GM21381 (cell line): ENCODE results near the gene IVNS1ABP.

Source experiments
- ATAC-seq: cut with Tn5 transposase; IDR thresholded peaks from one replicate; pipeline ENCODE4 v1.9.1; 2021; ENCODE audit warnings: mild to moderate bottlenecking, moderate library complexity; ENCODE audit not compliant: unreplicated experiment

Gene IVNS1ABP

DNA sequence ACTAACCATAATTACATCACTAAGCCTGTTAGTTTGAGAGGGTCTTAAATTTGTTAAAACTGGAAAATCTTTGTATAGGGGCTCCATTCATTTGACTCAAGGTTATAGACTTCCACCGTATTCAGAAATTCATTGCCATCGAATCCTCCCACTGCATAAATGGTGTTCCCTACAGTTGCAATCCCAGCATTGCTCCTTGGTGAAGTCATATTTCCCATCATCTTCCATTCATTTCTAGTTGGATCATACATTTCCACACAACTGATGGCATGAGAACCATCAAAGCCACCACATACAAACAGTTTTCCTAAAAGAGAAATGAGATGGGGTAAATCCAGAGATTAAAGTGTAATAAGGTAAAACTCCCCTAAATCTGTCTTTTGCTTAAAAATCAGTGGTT, 19.1 kb downstream of the IVNS1ABP start:
- ATAC-seq, result no peak

- no peak for ATAC-seq
Measured at GRCh38 chr1:185295091-185295490, 22.0 kb downstream of the IVNS1ABP start.

DNA sequence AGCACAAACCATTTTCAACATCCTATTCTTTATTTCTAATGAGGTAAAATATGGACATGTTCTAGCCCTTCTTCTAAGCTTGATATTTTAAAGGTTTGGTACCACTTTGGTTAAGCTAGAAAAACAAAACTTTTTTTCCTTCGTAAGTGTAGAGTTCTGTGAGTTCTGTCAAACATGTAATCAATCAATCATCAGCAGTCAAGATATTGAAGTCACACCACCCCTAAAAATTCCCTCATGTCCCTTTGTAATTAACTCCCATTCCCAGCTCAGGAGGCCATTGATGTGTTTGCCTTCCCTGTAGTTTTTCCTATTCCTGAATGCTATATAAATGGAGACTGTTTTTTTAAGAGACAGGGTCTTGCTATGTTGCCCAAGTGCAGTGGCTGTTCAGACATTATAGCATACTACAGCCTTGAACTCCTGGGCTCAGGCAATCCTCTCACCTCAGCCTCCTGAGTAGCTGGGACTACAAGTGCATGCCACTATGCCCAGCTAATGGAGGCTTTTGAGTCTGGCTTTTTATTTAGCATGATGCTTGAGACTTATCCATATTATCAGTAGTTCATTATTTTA, 23.0 kb downstream of the IVNS1ABP start:
- no peak for ATAC-seq

DNA sequence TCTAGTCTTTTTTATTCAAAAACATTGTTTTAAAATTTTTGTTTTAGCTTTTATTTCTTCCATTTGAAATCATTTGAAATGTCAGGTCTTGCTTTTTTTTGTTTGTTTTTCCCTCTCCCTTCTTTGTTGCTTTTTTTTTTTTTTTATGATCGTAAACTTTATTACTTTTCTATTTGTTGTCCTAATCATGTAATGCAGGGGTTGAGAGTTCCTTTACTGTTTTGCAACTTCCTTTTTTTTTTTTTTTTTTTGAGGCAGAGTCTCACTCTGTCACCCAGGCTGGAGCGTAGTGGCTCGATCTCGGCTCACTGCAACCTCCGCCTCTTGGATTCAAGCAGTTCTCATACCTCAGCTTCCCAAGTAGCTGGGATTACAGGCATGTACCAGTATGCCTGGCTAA, 24.8 kb downstream of the IVNS1ABP start:
- ATAC-seq, result no peak

DNA sequence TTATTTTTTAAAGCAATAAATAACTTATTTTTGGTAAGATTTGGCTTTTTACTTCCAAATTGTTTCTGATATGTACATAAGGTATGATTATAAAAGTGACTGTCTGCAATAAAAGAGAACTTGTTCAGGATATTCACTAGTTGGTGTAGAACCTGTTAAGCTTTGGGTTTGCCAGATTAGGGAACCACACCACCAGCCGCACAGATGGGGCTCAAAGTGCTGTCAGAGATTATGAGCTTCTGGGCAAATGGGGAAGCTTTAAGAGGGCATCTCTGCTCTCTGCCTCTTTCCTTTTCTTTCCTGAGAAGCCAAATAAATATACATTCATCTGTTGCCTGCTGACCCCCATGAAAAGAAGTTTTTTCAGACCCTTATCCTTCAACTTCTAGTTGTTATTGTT, 25.4 kb downstream of the IVNS1ABP start:
- no peak for ATAC-seq

- no peak for ATAC-seq
Measured at GRCh38 chr1:185291159-185291558, 25.9 kb downstream of the IVNS1ABP start.

GRCh38 chr1:185289880-185290279, 27.2 kb downstream of the IVNS1ABP start:
- no peak for ATAC-seq

DNA sequence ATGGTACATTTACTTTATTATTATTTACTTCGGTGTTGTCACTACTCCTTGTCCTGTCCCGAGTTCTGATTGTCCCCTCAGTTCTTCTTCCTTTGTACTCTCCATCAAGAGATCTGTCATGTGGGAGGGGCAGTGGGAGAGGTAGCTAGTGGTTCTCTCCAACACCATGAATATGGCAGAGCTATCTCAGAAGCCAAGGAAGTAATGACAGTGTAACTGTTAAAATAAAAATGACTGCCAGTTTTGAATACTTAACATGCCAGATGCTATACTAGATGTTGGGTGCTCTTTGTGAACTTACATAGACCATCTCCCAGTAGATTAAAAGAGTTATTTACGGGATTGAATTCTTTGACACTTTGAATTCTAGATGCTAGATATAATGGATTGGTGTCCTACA, 28.6 kb downstream of the IVNS1ABP start:
- no peak for ATAC-seq

- ATAC-seq, result no peak
Measured at GRCh38 chr1:185287451-185287850, 29.6 kb downstream of the IVNS1ABP start.

DNA sequence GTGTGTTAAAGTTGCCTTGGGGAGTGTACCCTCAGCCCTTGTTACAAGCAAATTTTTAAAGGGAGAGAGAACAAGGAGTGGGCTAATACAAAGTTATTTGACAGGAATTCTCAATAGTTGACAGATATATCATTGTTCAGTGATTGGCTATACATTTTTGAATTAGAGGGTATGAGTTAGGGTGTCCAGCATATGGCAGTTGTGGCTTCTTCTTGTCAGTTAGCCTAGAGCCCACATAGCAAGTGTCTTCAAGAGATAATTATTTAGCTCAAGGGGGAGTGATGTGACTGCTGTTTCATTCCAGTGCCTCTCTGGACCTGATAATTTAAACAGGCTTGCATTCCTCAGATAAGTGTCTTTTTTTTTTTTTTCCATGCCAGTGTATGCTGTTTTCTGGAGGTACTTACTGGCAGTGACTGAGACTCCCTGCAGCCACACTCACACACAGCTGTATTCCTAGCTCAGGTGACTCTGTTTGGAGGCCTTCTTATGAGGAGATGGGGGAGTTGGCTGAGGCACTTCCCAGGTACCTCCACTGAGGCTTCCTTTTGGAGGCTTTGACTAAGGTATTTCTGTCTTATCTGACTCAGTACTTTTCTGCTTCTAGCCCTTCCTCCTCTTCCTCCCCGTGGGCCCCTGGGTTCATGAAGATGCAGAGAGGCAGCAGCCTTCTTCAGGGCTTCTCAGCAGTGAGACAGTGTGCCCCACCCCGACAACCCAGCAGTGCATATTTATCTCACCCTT, 32.3 kb downstream of the IVNS1ABP start:
- no peak for ATAC-seq

GRCh38 chr1:185284116-185284515, 32.9 kb downstream of the IVNS1ABP start:
- no peak for ATAC-seq

- peak; percentile 88 for ATAC-seq
Measured at GRCh38 chr1:185281245-185281644, 35.8 kb downstream of the IVNS1ABP start.

DNA sequence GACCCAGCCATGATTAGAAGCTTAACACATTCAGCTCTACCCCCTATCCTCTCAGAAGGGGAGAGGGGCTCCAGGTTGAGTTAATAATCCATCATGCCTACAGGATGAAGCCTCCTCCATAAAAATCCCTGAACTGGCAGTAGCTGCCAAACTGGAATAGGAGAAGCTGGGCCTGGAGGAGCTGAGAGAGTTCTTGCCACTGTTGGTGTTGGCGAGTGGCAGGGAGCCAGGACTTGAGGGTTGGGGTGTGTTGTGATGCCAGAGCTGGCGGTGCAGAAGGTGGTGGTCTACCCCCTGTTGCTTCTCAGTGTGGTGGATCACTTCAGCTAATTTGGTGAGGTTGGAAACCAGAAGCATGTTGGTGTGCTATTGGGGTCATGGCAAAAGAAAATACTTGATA, 36.5 kb downstream of the IVNS1ABP start:
- no peak for ATAC-seq

- ATAC-seq, result no peak
Measured at GRCh38 chr1:185279571-185279970, 37.5 kb downstream of the IVNS1ABP start.

GRCh38 chr1:185271921-185272320, 45.1 kb downstream of the IVNS1ABP start:
- no peak for ATAC-seq

GRCh38 chr1:185268352-185268751, 48.7 kb downstream of the IVNS1ABP start:
- no peak for ATAC-seq

- ATAC-seq, result no peak
Measured at GRCh38 chr1:185267701-185268100, 49.3 kb downstream of the IVNS1ABP start.

DNA sequence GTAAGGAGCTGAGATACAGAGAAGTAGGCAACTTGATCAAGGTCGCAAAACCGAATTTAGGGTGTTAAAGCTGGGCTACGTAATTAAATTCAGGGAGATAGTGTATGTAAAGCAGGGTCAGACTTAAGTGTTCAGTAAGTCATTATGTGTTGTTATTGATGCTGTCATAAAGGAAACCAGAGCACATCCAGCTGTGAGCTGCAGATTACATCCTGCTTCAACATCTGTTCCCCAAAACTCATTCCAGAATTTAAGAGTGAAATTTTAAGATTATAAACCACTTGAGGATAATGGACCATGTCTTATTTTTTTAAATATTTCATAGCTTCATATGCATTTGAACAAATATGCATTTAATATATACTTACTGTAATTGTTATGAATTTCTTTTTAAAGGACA, 49.7 kb downstream of the IVNS1ABP start:
- no peak for ATAC-seq

- ATAC-seq, result no peak
Measured at GRCh38 chr1:185265314-185265713, 51.7 kb downstream of the IVNS1ABP start.

DNA sequence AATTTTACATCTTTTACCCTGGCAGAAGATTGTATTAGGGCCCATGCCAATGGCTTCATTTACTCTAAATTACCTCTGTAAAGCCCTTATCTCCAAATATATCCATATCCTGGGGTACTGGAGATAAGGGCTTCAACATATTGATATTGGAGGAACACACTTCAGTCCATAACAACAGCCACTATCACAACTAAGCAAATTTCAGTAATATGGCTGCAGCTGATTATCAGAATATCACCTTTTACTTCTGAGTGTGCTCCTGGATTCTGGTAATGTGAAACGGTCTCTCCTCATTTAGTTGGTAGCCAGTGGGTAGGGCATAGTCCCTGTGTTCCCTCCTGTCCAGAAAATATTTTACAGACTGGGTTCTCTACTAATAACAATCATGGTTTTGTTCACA, 53.3 kb downstream of the IVNS1ABP start:
- no peak for ATAC-seq

- ATAC-seq, result no peak
Measured at GRCh38 chr1:185263292-185263691, 53.8 kb downstream of the IVNS1ABP start.

DNA sequence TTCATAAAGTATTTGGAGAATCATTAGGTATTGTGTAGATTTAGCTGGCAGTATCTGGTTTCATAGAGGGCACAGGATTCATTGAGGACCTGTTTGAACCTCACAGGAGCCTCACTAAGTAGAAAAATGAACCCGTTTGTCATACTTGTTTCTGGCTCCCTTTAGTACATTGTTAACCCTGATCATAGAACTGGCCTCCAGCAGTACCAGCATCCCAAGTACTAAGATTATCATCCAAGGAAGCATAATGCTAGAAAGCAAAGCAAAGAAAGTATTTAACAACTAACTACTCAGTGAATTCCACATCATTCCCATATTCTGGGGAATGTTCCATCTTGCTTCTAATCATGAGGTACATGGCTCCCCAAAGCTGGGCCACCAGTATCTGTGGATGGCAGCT, 54.9 kb downstream of the IVNS1ABP start:
- no peak for ATAC-seq

DNA sequence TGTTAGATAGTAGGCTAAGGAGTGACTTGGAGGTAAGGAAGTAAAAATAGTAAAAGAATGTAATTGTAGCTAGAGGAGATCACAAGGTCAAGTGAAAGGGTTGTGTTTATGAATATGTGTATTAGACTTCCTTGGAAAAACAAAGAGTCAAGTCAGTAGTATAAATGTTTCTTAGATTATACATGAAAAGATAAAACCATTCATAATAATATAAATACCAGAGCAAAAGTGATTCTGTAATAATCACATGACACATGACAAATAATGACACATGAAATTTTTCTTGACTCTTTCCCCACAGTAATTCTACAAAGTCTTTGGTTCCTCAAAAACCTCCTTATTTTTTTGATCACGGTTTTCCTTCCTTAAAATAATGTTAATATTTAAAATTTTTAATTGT, 56.4 kb downstream of the IVNS1ABP start:
- ATAC-seq, result no peak
